OCI-LY3 (cell line): Measurements from ENCODE around the gene FAM168B.

Source experiments
- H2AFZ ChIP-seq: fragments of 200-600, 300-600 bp; shearing (Covaris generic); 2 replicates; pipeline ENCODE4 v1.6.0; 2014; ENCODE audit warnings: antibody characterized with exemption, low read depth, low read length
- H3K27ac ChIP-seq: fragments of 200-600, 300-600 bp; sonication (generic); 2 replicates; pipeline ENCODE4 v1.5.1; 2014; ENCODE audit warnings: mild to moderate bottlenecking, low read length, moderate library complexity, mixed read lengths
- H3K27me3 ChIP-seq: fragments of 200-600, 300-600 bp; sonication (generic); 2 replicates; pipeline ENCODE4 v1.6.1; 2014; ENCODE audit warnings: low read depth, low read length, mixed read lengths
- H3K36me3 ChIP-seq: fragments of 200-600, 300-600 bp; sonication (generic); replicated peaks from 2 replicates; pipeline ENCODE3; 2014; ENCODE audit warnings: low read depth, low read length, mixed read lengths
- H3K4me1 ChIP-seq: fragments of 300-600, 200-600 bp; sonication (generic); 2 replicates; pipeline ENCODE4 v1.6.1; 2014; ENCODE audit warnings: low read length, mixed read lengths
- H3K4me2 ChIP-seq: fragments of 200-600, 300-600 bp; sonication (generic); 2 replicates; pipeline ENCODE4 v1.6.1; 2014; ENCODE audit warnings: low read length, mixed read lengths
- H3K4me3 ChIP-seq: fragments of 300-600, 200-600 bp; sonication (generic); 2 replicates; pipeline ENCODE4 v1.5.1; 2014; ENCODE audit warnings: antibody characterized with exemption, mild to moderate bottlenecking, low read length, moderate library complexity
- H3K79me2 ChIP-seq: fragments of 300-600, 200-600 bp; shearing (Covaris generic); 2 replicates; pipeline ENCODE4 v1.6.1; 2014; ENCODE audit warnings: mild to moderate bottlenecking, low read length, mixed read lengths
- H3K9ac ChIP-seq: fragments of 300-600, 200-600 bp; shearing (Covaris generic); 2 replicates; pipeline ENCODE4 v1.6.0; 2014; ENCODE audit warnings: mild to moderate bottlenecking, low read length, moderate library complexity
- H3K9me3 ChIP-seq: fragments of 200-600, 300-600 bp; shearing (Covaris generic); 2 replicates; pipeline ENCODE4 v1.6.1; 2014; ENCODE audit warnings: low read length, mixed read lengths; ENCODE audit not compliant: insufficient read depth
- H4K20me1 ChIP-seq: fragments of 200-600, 300-600 bp; sonication (generic); 2 replicates; pipeline ENCODE4 v1.6.1; 2016; ENCODE audit warnings: low read length, mixed read lengths; ENCODE audit not compliant: insufficient read depth
- EZH2phosphoT487 ChIP-seq: fragments of 200-600 bp; shearing (Covaris generic); IDR thresholded peaks from 2 replicates; pipeline ENCODE4 v1.6.1; 2018; ENCODE audit warnings: antibody characterized with exemption, mixed run types, low read depth
- TF ChIP-seq, protein P1 (sequence below): fragments of 200-600, 300-600 bp; sonication (generic); IDR thresholded peaks from 2 replicates; pipeline ENCODE4 v1.5.1; 2014; ENCODE audit warnings: antibody characterized with exemption, low read length, low read depth

The FAM168B gene

DNA sequence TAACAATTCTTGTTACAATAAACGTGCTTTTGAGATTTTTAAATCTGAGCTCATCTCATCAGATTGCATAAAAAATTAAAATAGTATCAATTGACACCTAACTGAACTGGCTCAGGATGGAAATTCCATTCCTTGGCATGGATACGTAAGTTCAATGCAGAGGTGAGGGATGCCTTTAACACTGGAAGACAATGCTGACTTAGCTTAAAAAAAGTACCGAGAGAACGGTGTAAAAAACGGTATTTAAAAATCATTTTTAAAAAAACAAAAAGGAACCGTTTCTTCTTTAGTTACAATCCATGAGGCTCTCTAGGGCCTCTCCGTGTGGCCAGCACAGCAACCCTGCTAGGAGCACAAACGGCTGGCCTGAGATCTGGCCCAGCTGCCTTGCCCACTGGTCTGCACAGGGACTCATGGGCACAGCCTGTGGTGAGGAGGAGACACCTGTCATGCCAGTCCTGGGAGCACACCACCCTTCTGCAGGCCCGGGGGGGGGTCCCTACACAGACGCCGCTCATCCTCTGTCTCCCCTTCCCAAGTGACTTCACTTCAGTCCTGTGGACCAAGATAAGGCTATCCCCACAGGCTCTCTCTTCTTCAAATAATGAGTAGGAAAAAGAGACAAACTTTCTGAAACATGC, 45.2 kb downstream of the FAM168B start:
- H3K79me2 ChIP-seq, result peaks cover 2% of the 10 kb centered on the region; the same call in 1 of the 2 replicates
- TF ChIP-seq, protein P1, sequence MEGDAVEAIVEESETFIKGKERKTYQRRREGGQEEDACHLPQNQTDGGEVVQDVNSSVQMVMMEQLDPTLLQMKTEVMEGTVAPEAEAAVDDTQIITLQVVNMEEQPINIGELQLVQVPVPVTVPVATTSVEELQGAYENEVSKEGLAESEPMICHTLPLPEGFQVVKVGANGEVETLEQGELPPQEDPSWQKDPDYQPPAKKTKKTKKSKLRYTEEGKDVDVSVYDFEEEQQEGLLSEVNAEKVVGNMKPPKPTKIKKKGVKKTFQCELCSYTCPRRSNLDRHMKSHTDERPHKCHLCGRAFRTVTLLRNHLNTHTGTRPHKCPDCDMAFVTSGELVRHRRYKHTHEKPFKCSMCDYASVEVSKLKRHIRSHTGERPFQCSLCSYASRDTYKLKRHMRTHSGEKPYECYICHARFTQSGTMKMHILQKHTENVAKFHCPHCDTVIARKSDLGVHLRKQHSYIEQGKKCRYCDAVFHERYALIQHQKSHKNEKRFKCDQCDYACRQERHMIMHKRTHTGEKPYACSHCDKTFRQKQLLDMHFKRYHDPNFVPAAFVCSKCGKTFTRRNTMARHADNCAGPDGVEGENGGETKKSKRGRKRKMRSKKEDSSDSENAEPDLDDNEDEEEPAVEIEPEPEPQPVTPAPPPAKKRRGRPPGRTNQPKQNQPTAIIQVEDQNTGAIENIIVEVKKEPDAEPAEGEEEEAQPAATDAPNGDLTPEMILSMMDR, result no peak
- no peak for TF ChIP-seq EZH2phosphoT487
- H3K4me3 ChIP-seq, result no peak overlapping the region
- no peak overlapping the region for H3K9ac ChIP-seq
- peaks cover 2% of the 10 kb centered on the region; the same call in 1 of the 2 replicates for H4K20me1 ChIP-seq
- H2AFZ ChIP-seq, result no peak overlapping the region
- H3K9me3 ChIP-seq, result no peaks in the 10 kb centered on the region
- no peak overlapping the region for H3K27ac ChIP-seq
- no peaks in the 10 kb centered on the region for H3K4me1 ChIP-seq
- no peaks in the 10 kb centered on the region for H3K27me3 ChIP-seq
- H3K36me3 ChIP-seq, result peaks cover 41% of the 10 kb centered on the region
- H3K4me2 ChIP-seq, result no peak overlapping the region

GRCh38 chr2:131046918-131047652, 46.2 kb downstream of the FAM168B start:
- TF ChIP-seq, protein P1, result no peak
- no peak for TF ChIP-seq EZH2phosphoT487
- peaks cover 32% of the 10 kb centered on the region for H3K36me3 ChIP-seq
- no peak overlapping the region for H3K4me2 ChIP-seq
- peaks cover 2% of the 10 kb centered on the region; the same call in 1 of the 2 replicates for H3K79me2 ChIP-seq
- H3K9ac ChIP-seq, result no peak overlapping the region
- no peak overlapping the region for H3K27ac ChIP-seq
- H4K20me1 ChIP-seq, result no peaks in the 10 kb centered on the region; the same call in 1 of the 2 replicates
- H2AFZ ChIP-seq, result no peak overlapping the region
- no peak overlapping the region for H3K4me3 ChIP-seq
- H3K9me3 ChIP-seq, result no peaks in the 10 kb centered on the region
- H3K4me1 ChIP-seq, result no peaks in the 10 kb centered on the region
- H3K27me3 ChIP-seq, result no peaks in the 10 kb centered on the region

- H3K4me2 ChIP-seq, result no peak overlapping the region
- TF ChIP-seq EZH2phosphoT487, result no peak
- TF ChIP-seq, protein P1, result no peak
- no peaks in the 10 kb centered on the region for H3K4me1 ChIP-seq
- no peak overlapping the region for H3K27ac ChIP-seq
- no peaks in the 10 kb centered on the region for H3K9me3 ChIP-seq
- H3K79me2 ChIP-seq, result peaks cover 2% of the 10 kb centered on the region; the same call in 1 of the 2 replicates
- H4K20me1 ChIP-seq, result no peaks in the 10 kb centered on the region; the same call in 1 of the 2 replicates
- no peak overlapping the region for H3K9ac ChIP-seq
- H3K4me3 ChIP-seq, result no peak overlapping the region
- H3K36me3 ChIP-seq, result peaks cover 24% of the 10 kb centered on the region
- no peaks in the 10 kb centered on the region for H3K27me3 ChIP-seq
- H2AFZ ChIP-seq, result no peak overlapping the region
Measured at GRCh38 chr2:131046028-131046917, 47.0 kb downstream of the FAM168B start.
